Uterus (tissue), 2 donors: ENCODE results near the gene NISCH.

Source experiments
- CTCF ChIP-seq, 4 experiments: fragments of 200-600 bp in 2 of 4; fragments of 450-650 bp in 2 of 4; sonication (generic) in 2 of 4; IDR thresholded peaks; one replicate each; pipeline ENCODE4 v1.5.1; 2016 to 2019; ENCODE audit warnings: antibody characterized with exemption in 4 of 4, mild to moderate bottlenecking in 2 of 4, moderate library complexity in 1 of 4
- POLR2A ChIP-seq, 2 donors: fragments of 450-650 bp; IDR thresholded peaks; one replicate each; pipeline ENCODE4 v1.6.1; 2016; ENCODE audit warnings: antibody characterized with exemption in 2 of 2, mild to moderate bottlenecking in 1 of 2, moderate library complexity in 1 of 2

DNA sequence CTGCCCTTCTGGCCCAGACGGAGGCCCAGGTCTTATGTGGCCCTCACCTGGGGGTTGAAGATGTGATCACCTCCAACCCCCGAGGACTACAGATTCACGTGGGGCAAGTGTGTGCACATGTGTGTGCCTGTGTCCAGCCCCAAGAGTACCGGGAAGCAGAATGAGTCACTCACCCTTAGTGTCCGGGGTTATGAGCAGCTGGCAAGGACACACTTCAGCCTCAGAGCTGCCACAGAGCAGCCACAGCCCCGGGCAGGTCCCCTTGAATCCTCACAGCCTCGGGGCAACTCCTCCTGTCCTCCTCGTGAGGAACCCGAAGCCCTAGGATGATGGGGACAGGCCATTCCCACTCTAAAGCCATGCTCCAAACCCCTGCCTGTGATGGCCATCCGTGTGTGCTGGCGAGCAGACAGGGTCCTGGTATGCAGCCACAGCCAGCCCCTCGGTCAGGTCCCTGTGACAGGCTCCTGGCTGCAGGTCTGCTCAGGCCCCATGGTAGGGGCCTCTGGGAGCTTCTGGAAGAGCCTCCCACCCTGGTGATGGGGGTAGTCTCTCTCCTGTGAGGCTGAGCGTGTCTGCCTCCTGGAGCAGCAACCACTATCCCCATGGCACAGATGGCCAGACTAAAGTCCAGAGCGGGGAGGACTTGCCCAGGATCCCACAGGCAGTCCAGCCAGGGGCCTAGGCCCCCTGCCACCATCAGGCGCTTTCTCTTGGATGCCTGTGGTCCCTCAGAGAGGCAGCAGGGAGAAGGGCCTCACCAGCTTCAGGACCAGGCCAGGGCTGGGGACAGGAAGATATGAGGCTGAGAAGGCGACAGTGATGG, 40.6 kb downstream of the NISCH start:
- no peak for TF ChIP-seq CTCF (IDR thresholded peaks at IDR 0.05)
- no peak for TF ChIP-seq POLR2A (IDR thresholded peaks at IDR 0.05)
